H9 (cell line): ENCODE measurements around the gene APOM. TPM values are rescaled to one million over a fixed set of nuclear protein-coding genes. Genes with fewer than 3 reads are reported as not detected.

Source experiments
- DNase-seq: peaks from one replicate; pipeline ENCODE4 v3.0.0-alpha.2; 2017
- H2AFZ ChIP-seq: one replicate; pipeline ENCODE4 v1.6.1; 2013; ENCODE audit warnings: mild to moderate bottlenecking, low read length, control low read depth, moderate library complexity
- H2AK5ac ChIP-seq: 2 replicates; pipeline ENCODE4 v1.6.1; 2013; ENCODE audit warnings: low read length, control low read depth, mixed read lengths; ENCODE audit not compliant: insufficient read length
- H2BK120ac ChIP-seq: one replicate; pipeline ENCODE4 v1.6.1; 2013; ENCODE audit warnings: low read depth, mild to moderate bottlenecking, low read length, control low read depth, inconsistent platforms; ENCODE audit not compliant: poor library complexity, severe bottlenecking
- H2BK12ac ChIP-seq: 2 replicates; pipeline ENCODE4 v1.6.1; 2013; ENCODE audit warnings: low read length, control low read depth, mixed read lengths, low read depth; ENCODE audit not compliant: insufficient read length
- H2BK15ac ChIP-seq: 2 replicates; pipeline ENCODE4 v1.6.1; 2013; ENCODE audit warnings: low read depth, low read length, control low read depth
- H2BK20ac ChIP-seq: one replicate; pipeline ENCODE4 v1.6.1; 2013; ENCODE audit warnings: low read depth, mild to moderate bottlenecking, low read length, control low read depth, inconsistent platforms; ENCODE audit not compliant: poor library complexity, severe bottlenecking
- H2BK5ac ChIP-seq: 2 replicates; pipeline ENCODE4 v1.6.1; 2013; ENCODE audit warnings: low read length, control low read depth, mixed read lengths; ENCODE audit not compliant: insufficient read length
- H3K14ac ChIP-seq: 2 replicates; pipeline ENCODE4 v1.6.1; 2013; ENCODE audit warnings: low read length, control low read depth; ENCODE audit not compliant: insufficient read depth
- H3K18ac ChIP-seq: 2 replicates; pipeline ENCODE4 v1.6.1; 2013; ENCODE audit warnings: low read depth, mild to moderate bottlenecking, mixed read lengths, low read length, control low read depth; ENCODE audit not compliant: insufficient read length
- H3K23ac ChIP-seq: 2 replicates; pipeline ENCODE4 v1.6.1; 2013; ENCODE audit warnings: low read length, control low read depth, mixed read lengths, low read depth; ENCODE audit not compliant: insufficient read length
- H3K23me2 ChIP-seq: 2 replicates; pipeline ENCODE4 v1.6.1; 2013; ENCODE audit warnings: low read depth, mild to moderate bottlenecking, mixed read lengths, low read length, control low read depth; ENCODE audit not compliant: insufficient read length, poor library complexity, severe bottlenecking
- H3K27ac ChIP-seq: 2 replicates; pipeline ENCODE4 v1.5.1; 2013; ENCODE audit warnings: low read length, control low read depth, mixed read lengths, low read depth; ENCODE audit not compliant: insufficient read length
- H3K27me3 ChIP-seq: 2 replicates; pipeline ENCODE4 v1.6.1; 2013; ENCODE audit warnings: low read length, control low read depth, inconsistent platforms; ENCODE audit not compliant: insufficient read depth
- H3K4ac ChIP-seq: 2 replicates; pipeline ENCODE4 v1.6.1; 2013; ENCODE audit warnings: low read depth, mild to moderate bottlenecking, control low read depth, inconsistent platforms, low read length, moderate library complexity
- H3K4me1 ChIP-seq: 2 replicates; pipeline ENCODE4 v1.6.1; 2013; ENCODE audit warnings: low read length, control low read depth, inconsistent platforms; ENCODE audit not compliant: insufficient read depth
- H3K4me2 ChIP-seq: 2 replicates; pipeline ENCODE4 v1.6.1; 2013; ENCODE audit warnings: low read length, control low read depth, mixed read lengths; ENCODE audit not compliant: insufficient read length, insufficient read depth
- H3K56ac ChIP-seq: 2 replicates; pipeline ENCODE4 v1.6.1; 2013; ENCODE audit warnings: low read depth, mild to moderate bottlenecking, mixed read lengths, low read length, control low read depth; ENCODE audit not compliant: insufficient read length
- H3K79me1 ChIP-seq: 2 replicates; pipeline ENCODE4 v1.6.1; 2013; ENCODE audit warnings: low read depth, mild to moderate bottlenecking, moderate library complexity, low read length, control low read depth, inconsistent platforms; ENCODE audit not compliant: insufficient read depth, poor library complexity, severe bottlenecking
- H3K79me2 ChIP-seq: 2 replicates; pipeline ENCODE4 v1.6.1; 2013; ENCODE audit warnings: low read length, control low read depth, inconsistent platforms; ENCODE audit not compliant: insufficient read depth
- H3K9ac ChIP-seq: 2 replicates; pipeline ENCODE4 v1.6.1; 2013; ENCODE audit warnings: low read length, control low read depth, mixed read lengths; ENCODE audit not compliant: insufficient read length; ENCODE audit errors: extremely low read depth
- H3K9me3 ChIP-seq: one replicate; pipeline ENCODE4 v1.6.1; 2013; ENCODE audit warnings: low read depth, low read length, inconsistent platforms; ENCODE audit not compliant: control insufficient read depth
- H3T11ph ChIP-seq: one replicate; pipeline ENCODE4 v1.6.1; 2013; ENCODE audit warnings: mild to moderate bottlenecking, low read length, control low read depth, inconsistent platforms
- H4K20me1 ChIP-seq: one replicate; pipeline ENCODE4 v1.6.1; 2013; ENCODE audit not compliant: control insufficient read depth, insufficient read length, insufficient read depth
- H4K5ac ChIP-seq: 2 replicates; pipeline ENCODE4 v1.6.1; 2013; ENCODE audit warnings: low read depth, mild to moderate bottlenecking, mixed read lengths, low read length, control low read depth; ENCODE audit not compliant: insufficient read length
- H4K8ac ChIP-seq: replicated peaks from 2 replicates; pipeline ENCODE4 v1.6.1; 2013; ENCODE audit warnings: low read length, control low read depth, mixed read lengths, low read depth; ENCODE audit not compliant: insufficient read length
- H4K91ac ChIP-seq: 2 replicates; pipeline ENCODE4 v1.6.1; 2013; ENCODE audit warnings: low read depth, mild to moderate bottlenecking, moderate library complexity, mixed read lengths, low read length, control low read depth; ENCODE audit not compliant: insufficient read length
- H3K27ac Mint-ChIP-seq, 3 experiments: 2 replicates in 2 of 3; 3 replicates in 1 of 3; pipeline ENCODE4 v1.8.0; 2020 to 2021; ENCODE audit warnings: mixed read lengths in 3 of 3, mild to moderate bottlenecking in 1 of 3, moderate library complexity in 1 of 3
- H3K27me3 Mint-ChIP-seq: 2 replicates; pipeline ENCODE4 v1.8.0; 2021; ENCODE audit warnings: low read depth, mild to moderate bottlenecking, moderate library complexity, mixed read lengths
- H3K36me3 Mint-ChIP-seq, 3 experiments: 2 replicates in 2 of 3; 3 replicates in 1 of 3; pipeline ENCODE4 v1.8.0; 2020 to 2021; ENCODE audit warnings: low read depth in 3 of 3, mixed read lengths in 3 of 3; ENCODE audit not compliant: insufficient read depth in 1 of 3
- H3K4me1 Mint-ChIP-seq, 2 experiments: 2 replicates each; pipeline ENCODE4 v1.8.0; 2020; ENCODE audit warnings: mixed read lengths in 2 of 2
- H3K4me3 Mint-ChIP-seq, 2 experiments: 2 replicates in 1 of 2; 3 replicates in 1 of 2; pipeline ENCODE4 v1.8.0; 2020 to 2021; ENCODE audit warnings: mild to moderate bottlenecking in 2 of 2, mixed read lengths in 2 of 2, moderate library complexity in 1 of 2
- H3K9me3 Mint-ChIP-seq, 2 experiments: 2 replicates in 1 of 2; 3 replicates in 1 of 2; pipeline ENCODE4 v1.8.0; 2020; ENCODE audit warnings: mild to moderate bottlenecking in 2 of 2, mixed read lengths in 2 of 2, moderate library complexity in 1 of 2
- WGBS: extraction: QIAGEN DNeasy Blood & Tissue Kit; methylation state at CpG from one replicate; pipeline ENCODE4 v1.1.7; 2013; ENCODE audit warnings: missing lambda C conversion rate, low lambda C conversion rate, mixed read lengths; ENCODE audit not compliant: insufficient read length; ENCODE audit errors: extremely low coverage; 5-methylcytosine and 5-hydroxymethylcytosine counted together
- total RNA-seq: library from RNA; stranded (reverse); gene quantifications from 2 replicates; pipeline ENCODE4 v1.2.1, GENCODE V29; 2021
- TF ChIP-seq, protein P1 (sequence below): fragments of 200-600 bp; sonication (generic); conservative IDR thresholded peaks from 3 replicates; pipeline ENCODE4 v1.8.0; 2021; ENCODE audit warnings: antibody characterized with exemption, mild to moderate bottlenecking

Gene APOM
- total RNA-seq, 1 experiment from 2014 or later: 3.6 TPM

DNA sequence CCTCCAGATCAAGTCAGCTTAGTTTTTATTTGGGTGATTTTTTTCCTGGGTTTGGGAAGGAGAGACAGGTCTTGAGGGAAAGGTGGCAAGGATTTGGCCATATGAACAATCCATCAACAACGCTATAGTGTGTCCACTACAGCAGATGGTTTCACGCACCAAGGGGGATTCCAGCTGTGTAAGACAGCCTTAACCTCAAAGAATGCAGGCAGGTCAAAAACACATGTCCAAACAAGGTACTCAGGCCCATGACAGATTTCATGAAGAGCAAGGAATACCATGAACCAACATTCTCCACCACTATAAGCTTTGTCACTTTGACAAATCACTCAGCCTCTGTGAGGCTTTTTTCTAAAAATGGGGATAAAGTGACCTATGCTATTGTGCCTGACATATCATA is 38.7 kb upstream of the APOM start:
- no peak overlapping the region; a peak in 2 of 7 replicates for H3K27ac Mint-ChIP-seq
- no peak overlapping the region for H2BK5ac ChIP-seq
- no peaks in the 10 kb centered on the region; a peak in 1 of 5 replicates for H3K9me3 Mint-ChIP-seq
- H3T11ph ChIP-seq: no peak overlapping the region
- H3K14ac ChIP-seq: no peak overlapping the region
- H3K4me3 Mint-ChIP-seq: no peak overlapping the region
- TF ChIP-seq, protein P1, sequence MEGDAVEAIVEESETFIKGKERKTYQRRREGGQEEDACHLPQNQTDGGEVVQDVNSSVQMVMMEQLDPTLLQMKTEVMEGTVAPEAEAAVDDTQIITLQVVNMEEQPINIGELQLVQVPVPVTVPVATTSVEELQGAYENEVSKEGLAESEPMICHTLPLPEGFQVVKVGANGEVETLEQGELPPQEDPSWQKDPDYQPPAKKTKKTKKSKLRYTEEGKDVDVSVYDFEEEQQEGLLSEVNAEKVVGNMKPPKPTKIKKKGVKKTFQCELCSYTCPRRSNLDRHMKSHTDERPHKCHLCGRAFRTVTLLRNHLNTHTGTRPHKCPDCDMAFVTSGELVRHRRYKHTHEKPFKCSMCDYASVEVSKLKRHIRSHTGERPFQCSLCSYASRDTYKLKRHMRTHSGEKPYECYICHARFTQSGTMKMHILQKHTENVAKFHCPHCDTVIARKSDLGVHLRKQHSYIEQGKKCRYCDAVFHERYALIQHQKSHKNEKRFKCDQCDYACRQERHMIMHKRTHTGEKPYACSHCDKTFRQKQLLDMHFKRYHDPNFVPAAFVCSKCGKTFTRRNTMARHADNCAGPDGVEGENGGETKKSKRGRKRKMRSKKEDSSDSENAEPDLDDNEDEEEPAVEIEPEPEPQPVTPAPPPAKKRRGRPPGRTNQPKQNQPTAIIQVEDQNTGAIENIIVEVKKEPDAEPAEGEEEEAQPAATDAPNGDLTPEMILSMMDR: no peak
- no peak overlapping the region for H3K4ac ChIP-seq
- DNase-seq: no peak
- peaks cover 6% of the 10 kb centered on the region for H3K23me2 ChIP-seq
- no peak overlapping the region for H4K8ac ChIP-seq
- no peak overlapping the region for H3K56ac ChIP-seq
- no peak overlapping the region for H3K9ac ChIP-seq
- no peak overlapping the region for H3K4me2 ChIP-seq
- H3K4me1 Mint-ChIP-seq: peaks cover 24 to 30% of the 10 kb centered on the region in 2 experiments
- no peak overlapping the region for H4K5ac ChIP-seq
- no peak overlapping the region for H3K23ac ChIP-seq
- no peak overlapping the region for H2BK120ac ChIP-seq
- H3K9me3 ChIP-seq: no peaks in the 10 kb centered on the region
- H4K20me1 ChIP-seq: no peaks in the 10 kb centered on the region
- no peak overlapping the region for H2BK20ac ChIP-seq
- no peak overlapping the region for H3K27ac ChIP-seq
- H2AFZ ChIP-seq: no peak overlapping the region
- H3K4me1 ChIP-seq: peaks cover 14% of the 10 kb centered on the region; the same call in 1 of the 2 replicates
- no peak overlapping the region for H4K91ac ChIP-seq
- no CpG with 5 or more reads among the region's 2 CpGs for WGBS
- H2BK15ac ChIP-seq: no peak overlapping the region
- no peak overlapping the region for H3K18ac ChIP-seq
- H3K79me1 ChIP-seq: no peaks in the 10 kb centered on the region
- H3K79me2 ChIP-seq: peaks cover 9% of the 10 kb centered on the region
- H2BK12ac ChIP-seq: no peak overlapping the region
- peaks cover 9 to 10% (median 10%) of the 10 kb centered on the region in 3 experiments for H3K36me3 Mint-ChIP-seq
- no peaks in the 10 kb centered on the region for H3K27me3 Mint-ChIP-seq
- no peak overlapping the region for H2AK5ac ChIP-seq
- H3K27me3 ChIP-seq: no peaks in the 10 kb centered on the region
